ENCODE data around the gene NRF1. TPM values are rescaled to one million over a fixed set of nuclear protein-coding genes. Genes with fewer than 3 reads are reported as not detected.

NRF1 gene
- total and polyA plus RNA-seq, 10 of the 15 experiments (the other 5 are each of a cell fraction or from before 2014, with no cell fraction given): 3.5 to 23.1 (median 13.5) TPM

DNA sequence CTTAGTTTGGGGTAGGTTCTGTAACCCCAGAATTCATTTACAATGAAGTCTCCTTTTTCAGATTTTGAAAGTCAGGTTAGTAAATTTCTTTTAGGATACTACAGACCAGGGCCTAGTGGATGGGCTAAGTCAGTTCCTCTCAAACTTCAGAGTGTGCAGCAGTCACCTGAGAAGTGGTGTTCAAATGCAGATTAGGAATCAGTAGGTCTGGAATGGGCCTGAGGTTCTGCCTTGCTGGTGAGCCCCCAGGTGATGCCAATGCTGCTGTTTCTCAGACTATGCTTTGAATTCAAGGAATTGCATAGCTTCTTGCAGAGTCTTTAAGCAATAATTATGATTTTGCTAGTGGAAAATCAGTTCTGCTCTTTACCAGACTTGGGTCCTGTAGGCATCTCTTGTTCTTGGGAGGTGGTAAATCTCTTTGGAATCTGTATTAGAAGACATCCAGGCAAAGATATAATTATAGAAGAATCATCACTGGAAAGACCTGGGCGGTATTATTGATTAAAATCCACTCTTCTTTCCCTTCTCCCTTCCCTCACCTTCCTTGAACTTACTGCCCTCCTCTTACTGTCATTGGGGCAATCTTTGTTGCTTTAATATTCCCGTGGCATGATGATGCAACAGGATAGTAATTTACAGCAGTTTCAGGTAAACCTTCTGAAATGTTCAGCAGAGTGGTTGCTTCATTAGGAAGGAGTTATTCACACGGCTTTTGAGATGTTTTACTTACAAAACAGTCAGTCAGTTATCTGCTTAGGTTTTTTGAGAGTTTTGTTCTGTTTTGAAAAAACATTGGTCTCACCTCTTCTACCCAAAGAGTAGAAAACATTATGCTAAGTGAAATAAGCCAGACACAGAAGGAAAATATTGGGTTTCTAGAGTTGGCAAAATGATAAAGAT is 87.2 kb downstream of the NRF1 start (continued):
- TF ChIP-seq, protein P1, sequence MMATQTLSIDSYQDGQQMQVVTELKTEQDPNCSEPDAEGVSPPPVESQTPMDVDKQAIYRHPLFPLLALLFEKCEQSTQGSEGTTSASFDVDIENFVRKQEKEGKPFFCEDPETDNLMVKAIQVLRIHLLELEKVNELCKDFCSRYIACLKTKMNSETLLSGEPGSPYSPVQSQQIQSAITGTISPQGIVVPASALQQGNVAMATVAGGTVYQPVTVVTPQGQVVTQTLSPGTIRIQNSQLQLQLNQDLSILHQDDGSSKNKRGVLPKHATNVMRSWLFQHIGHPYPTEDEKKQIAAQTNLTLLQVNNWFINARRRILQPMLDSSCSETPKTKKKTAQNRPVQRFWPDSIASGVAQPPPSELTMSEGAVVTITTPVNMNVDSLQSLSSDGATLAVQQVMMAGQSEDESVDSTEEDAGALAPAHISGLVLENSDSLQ (IDR thresholded peaks at IDR 0.05): no peak
- TF ChIP-seq HDAC2 (IDR thresholded peaks at IDR 0.05): no peak
- no peak for TF ChIP-seq MEF2B (IDR thresholded peaks at IDR 0.05; ENCODE audit: partially characterized antibody, poor library complexity, severe bottlenecking)
- no peak for TF ChIP-seq TCF7 (IDR thresholded peaks at IDR 0.05; ENCODE audit: borderline replicate concordance)

DNA sequence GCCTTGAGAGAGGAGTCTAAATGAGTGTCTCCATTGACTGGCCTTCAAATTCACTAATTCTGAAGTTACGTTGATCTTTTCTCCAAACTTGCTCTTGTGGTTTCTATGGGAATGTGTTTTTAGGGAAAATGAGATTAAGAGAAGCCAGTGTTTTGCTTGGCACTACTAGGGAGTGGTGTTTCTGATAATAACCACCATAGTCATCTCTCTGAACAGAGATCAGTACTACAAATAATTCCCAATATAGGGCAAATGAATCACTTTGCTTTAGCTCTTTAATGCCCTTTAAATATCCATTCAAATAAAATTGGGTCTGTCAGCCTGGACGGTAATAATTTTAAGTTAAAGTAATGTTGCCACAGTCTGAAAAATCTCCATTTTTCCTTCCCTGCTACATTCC is 90.8 kb downstream of the NRF1 start:
- no TSS peak for BruUV-seq (replicated peaks)
- H3K36me3 ChIP-seq (ENCODE audit: control insufficient read depth in 2 of 2, insufficient read depth in 2 of 2, low read length in 1 of 2): peaks cover 0 to 3% of the 10 kb centered on the region in 2 experiments; a peak in 1 of 4 replicates
- H3K4me3 ChIP-seq: no peak overlapping the region
- FAIRE-seq: no peak
- ChIA-PET CTCF (no interaction called here), RAD21 (ENCODE audit: unreplicated experiment) (no interaction called here), POLR2A (no interaction called here), SMC1A (ENCODE audit: uncharacterized antibody, unreplicated experiment) (no interaction called here)
- no peaks in the 10 kb centered on the region for H3K9me3 ChIP-seq (replicated peaks; ENCODE audit: control insufficient read depth, insufficient read depth, low read length)
- no peak overlapping the region for H3K4me2 ChIP-seq (ENCODE audit: control insufficient read depth, insufficient read depth)
- DNase-seq (ENCODE audit: low read depth, low spot score): no peak
- H3K27ac ChIP-seq (ENCODE audit: control insufficient read depth, insufficient read depth): no peak overlapping the region
- H3K9ac ChIP-seq (ENCODE audit: control insufficient read depth, insufficient read depth, low read length): no peak overlapping the region
- ATAC-seq: no peak
- no peak overlapping the region for H2AFZ ChIP-seq (ENCODE audit: control insufficient read depth, low read depth, low read length)
- no peaks in the 10 kb centered on the region for H3K27me3 ChIP-seq (replicated peaks in 1 of 2; ENCODE audit: control insufficient read depth in 2 of 2, insufficient read depth in 2 of 2, low read length in 1 of 2)
- no peaks in the 10 kb centered on the region for H4K20me1 ChIP-seq (ENCODE audit: control insufficient read depth, insufficient read depth)
- WGBS (ENCODE audit: insufficient coverage, insufficient replicate concordance, low lambda C conversion rate, missing lambda C conversion rate): 98% methylated on average over 2 of the region's 2 CpGs
- H3K4me1 ChIP-seq (ENCODE audit: control insufficient read depth, insufficient read depth, low read length): no peaks in the 10 kb centered on the region
- intact Hi-C loops (cut with micrococcal nuclease; ENCODE audit: unreplicated experiment) (no loop called here), in situ Hi-C loops (cut with MboI) (no loop called here)
- no peak for TF ChIP-seq SUZ12 (IDR thresholded peaks at IDR 0.05; ENCODE audit: unreplicated experiment)
- no peak for TF ChIP-seq FOXK2 (IDR thresholded peaks at IDR 0.05)
- TF ChIP-seq NFXL1 (IDR thresholded peaks at IDR 0.05; ENCODE audit: borderline replicate concordance): no peak
- TF ChIP-seq NR2C2 (IDR thresholded peaks at IDR 0.05; ENCODE audit: borderline replicate concordance, control insufficient read depth, insufficient read length, low read depth): no peak
- no peak for TF ChIP-seq MEF2B (IDR thresholded peaks at IDR 0.05; ENCODE audit: partially characterized antibody, poor library complexity, severe bottlenecking)
- TF ChIP-seq HDAC6 (IDR thresholded peaks at IDR 0.05; ENCODE audit: unreplicated experiment): no peak
- no peak for TF ChIP-seq ZNF217 (IDR thresholded peaks at IDR 0.05)
- TF ChIP-seq SPI1 (IDR thresholded peaks at IDR 0.05; ENCODE audit: borderline replicate concordance, insufficient read depth, low read depth, low read length): no peak
- TF ChIP-seq ZBED1 (IDR thresholded peaks at IDR 0.05; ENCODE audit: borderline replicate concordance): no peak
- no peak for TF ChIP-seq POLR2AphosphoS5 (IDR thresholded peaks at IDR 0.05; ENCODE audit: low read length)
- TF ChIP-seq KAT2A (conservative IDR thresholded peaks at IDR 0.05; ENCODE audit: control insufficient read depth, low read depth, low read length): no peak
- no peaks in the 10 kb centered on the region for H3K79me2 ChIP-seq (ENCODE audit: control insufficient read depth, insufficient read depth, low read length)
